Activated CD4-positive, alpha-beta T cell treated with anti-CD3 and anti-CD28 coated beads, Interleukin-2, amount 10 ng/mL, durations not matched to agents 24 days and 14 days (primary cell): Measurements from ENCODE around the gene PAM. TPM values are rescaled to one million over a fixed set of nuclear protein-coding genes. Genes with fewer than 3 reads are reported as not detected.
A peak's percentile ranks its signal among the peaks of the same experiment; 100 is the strongest.
"Not testable (repeated sequence)": the region's sequence is repeated elsewhere in the genome, so short reads cannot be mapped to it uniquely, and the experiment has no call there.

Experiments used
- DNase-seq: peaks from one replicate; pipeline ENCODE4 v3.0.0; 2022
- H3K27ac Mint-ChIP-seq: one replicate; pipeline ENCODE4 v1.8.0; 2022; ENCODE audit warnings: mild to moderate bottlenecking, mixed read lengths
- H3K27me3 Mint-ChIP-seq: one replicate; pipeline ENCODE4 v1.8.0; 2022; ENCODE audit warnings: mixed read lengths
- H3K36me3 Mint-ChIP-seq: one replicate; pipeline ENCODE4 v1.8.0; 2022; ENCODE audit warnings: low read depth, mild to moderate bottlenecking, mixed read lengths
- H3K4me1 Mint-ChIP-seq: one replicate; pipeline ENCODE4 v1.8.0; 2021; ENCODE audit warnings: mixed read lengths
- H3K4me3 Mint-ChIP-seq: one replicate; pipeline ENCODE4 v1.8.0; 2022; ENCODE audit warnings: mild to moderate bottlenecking, moderate library complexity, mixed read lengths
- H3K9me3 Mint-ChIP-seq: one replicate; pipeline ENCODE4 v1.8.0; 2021; ENCODE audit warnings: mixed read lengths
- intact Hi-C: fragments of 100-400 bp; cut with micrococcal nuclease; formaldehyde crosslinking; loops from one replicate; pipeline ENCODE4 v1.15.1; 2023
- total RNA-seq: library from RNA; stranded (reverse); gene quantifications from 2 replicates; pipeline ENCODE4 v1.2.3, GENCODE V29; 2022

PAM gene
- total RNA-seq, 1 donor from 2014 or later = 72.2 TPM

- Mint-ChIP-seq H3K27ac (no peak overlapping the region), H3K27me3 (peaks cover 25% of the 10 kb centered on the region), H3K36me3 (no peaks in the 10 kb centered on the region), H3K4me1 (no peaks in the 10 kb centered on the region), H3K9me3 (no peaks in the 10 kb centered on the region), H3K4me3 (no peak overlapping the region)
- DNase-seq = no peak
- intact Hi-C loops = no loop called here
Observed at GRCh38 chr5:102737805-102738469, 17.2 kb upstream of the PAM start.

DNA sequence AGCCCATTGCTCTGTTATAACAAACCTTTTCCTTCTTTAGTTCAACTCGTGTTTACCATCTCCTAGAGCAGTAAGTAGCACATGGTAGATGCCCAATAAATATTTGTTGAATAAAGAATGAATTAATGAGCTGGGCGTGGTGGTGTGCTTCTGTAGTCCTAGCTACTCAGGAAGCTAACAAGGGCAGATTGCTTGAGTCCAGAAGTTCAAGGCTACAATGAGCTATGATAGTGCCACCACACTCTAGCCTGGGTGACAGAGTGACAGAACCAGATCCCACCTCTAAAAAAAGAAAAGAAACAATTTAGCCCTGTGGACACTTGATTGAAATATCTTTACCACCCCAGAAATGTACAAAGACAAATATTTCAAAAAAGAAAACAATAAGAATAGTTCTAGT is 14.6 kb upstream of the PAM start:
- H3K9me3 Mint-ChIP-seq = no peaks in the 10 kb centered on the region

DNA sequence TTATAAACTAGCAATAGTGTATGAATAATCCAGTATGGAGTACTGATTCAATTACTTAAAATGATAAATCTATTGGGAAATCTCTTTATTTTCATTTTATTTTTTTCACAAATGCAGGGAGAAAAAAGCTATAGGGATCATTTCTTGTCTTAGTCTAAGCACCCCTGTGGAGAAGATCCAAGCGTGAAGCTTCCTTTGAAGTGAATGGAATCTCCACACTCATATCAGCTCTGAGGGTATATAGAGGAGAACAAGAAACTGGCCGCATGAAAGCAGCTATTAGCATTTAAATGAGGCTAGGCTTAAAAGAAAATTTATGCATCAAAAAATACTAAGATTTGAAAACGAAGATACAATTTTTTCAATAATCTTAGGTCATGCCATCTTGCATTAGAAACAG is 12.9 kb upstream of the PAM start:
- DNase-seq = no peak
- Mint-ChIP-seq H3K27me3 (peaks cover 3% of the 10 kb centered on the region), H3K9me3 (no peaks in the 10 kb centered on the region), H3K36me3 (no peaks in the 10 kb centered on the region), H3K4me1 (peaks cover 4% of the 10 kb centered on the region), H3K27ac (no peak overlapping the region), H3K4me3 (no peak overlapping the region)
- intact Hi-C loops = no loop called here

More for the DNA sequence above, 14.6 kb upstream of the PAM start:
- DNase-seq = no peak
- Mint-ChIP-seq H3K36me3 (no peaks in the 10 kb centered on the region), H3K4me3 (no peak overlapping the region), H3K27ac (no peak overlapping the region), H3K4me1 (no peaks in the 10 kb centered on the region), H3K27me3 (peaks cover 10% of the 10 kb centered on the region)
- intact Hi-C loops = no loop called here

DNA sequence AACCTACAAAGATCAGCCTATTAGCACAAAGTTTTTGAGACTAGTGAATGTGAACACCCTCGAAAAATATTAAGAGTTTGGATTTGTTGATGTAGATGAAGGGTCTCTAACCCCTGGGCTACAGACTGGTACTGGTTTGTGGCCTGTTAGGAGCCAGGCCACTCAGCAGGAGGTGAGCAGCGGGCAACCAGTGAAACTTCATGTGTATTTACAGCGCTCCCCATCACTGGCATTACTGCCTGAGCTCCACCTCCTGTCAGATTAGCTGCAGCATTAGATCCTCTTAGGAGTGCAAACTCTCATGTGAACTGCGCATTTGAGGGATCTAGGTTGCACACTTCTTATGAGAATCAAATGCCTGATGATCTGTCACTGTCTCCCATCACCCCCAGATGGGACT is 11.2 kb upstream of the PAM start:
- no peak overlapping the region for H3K4me3 Mint-ChIP-seq
- intact Hi-C loops = no loop called here
- no peak for DNase-seq
- H3K27me3 Mint-ChIP-seq = peaks cover 3% of the 10 kb centered on the region
- H3K36me3 Mint-ChIP-seq = no peaks in the 10 kb centered on the region
- H3K4me1 Mint-ChIP-seq = peaks cover 11% of the 10 kb centered on the region
- H3K27ac Mint-ChIP-seq = no peak overlapping the region
- no peaks in the 10 kb centered on the region for H3K9me3 Mint-ChIP-seq

DNA sequence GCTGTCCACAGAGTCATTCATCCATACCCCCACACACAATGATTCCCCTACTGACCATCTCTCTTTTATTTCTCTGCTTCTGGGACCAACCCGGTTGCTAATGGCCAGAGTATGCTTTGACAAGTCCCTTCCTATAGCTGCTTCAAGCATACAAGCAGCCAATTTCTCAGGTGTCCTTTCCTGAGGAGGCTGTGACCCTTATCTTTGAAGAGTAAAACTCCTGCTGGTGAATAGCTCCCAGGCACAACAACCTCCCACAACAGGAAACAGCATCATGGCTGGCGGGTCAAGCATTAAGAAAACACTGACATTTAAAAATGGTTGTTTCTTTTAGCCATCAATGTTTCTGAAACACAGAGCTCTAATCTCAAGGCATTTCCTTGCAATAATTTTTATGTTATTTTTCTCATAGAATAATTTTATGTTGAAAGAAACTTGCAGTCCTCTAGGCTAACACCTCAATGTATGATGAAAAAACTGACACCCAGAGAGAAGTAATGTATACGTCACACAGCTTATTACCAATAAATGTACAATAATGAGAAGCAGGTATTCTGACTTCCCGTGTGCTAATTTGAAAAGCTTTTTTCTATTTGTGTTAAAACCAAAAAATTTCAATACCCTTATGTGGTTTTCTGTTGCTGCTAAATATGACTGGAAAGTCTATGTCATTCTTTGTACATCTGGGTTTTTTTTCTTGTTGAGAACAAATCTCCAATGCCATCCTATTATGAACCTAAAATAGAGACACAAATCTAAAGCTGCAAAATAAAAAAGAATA is 7.5 kb upstream of the PAM start:
- Mint-ChIP-seq H3K9me3 (no peaks in the 10 kb centered on the region), H3K27ac (peak overlapping the region; percentile 22), H3K27me3 (no peaks in the 10 kb centered on the region), H3K36me3 (no peaks in the 10 kb centered on the region), H3K4me3 (peak overlapping the region; percentile 15), H3K4me1 (peaks cover 11% of the 10 kb centered on the region)
- intact Hi-C loops = loop anchor here (1.0 kb wide), 2 partner anchors 15 to 31 kb away; no protein-coding TSS in a partner anchor
- no peak for DNase-seq

- Mint-ChIP-seq H3K4me3 (no peak overlapping the region), H3K4me1 (peaks cover 25% of the 10 kb centered on the region), H3K27ac (no peak overlapping the region), H3K27me3 (peaks cover 2% of the 10 kb centered on the region), H3K9me3 (peaks cover 4% of the 10 kb centered on the region), H3K36me3 (no peaks in the 10 kb centered on the region)
- intact Hi-C loops = no loop called here
- no peak for DNase-seq
Observed at GRCh38 chr5:102749416-102750030, 5.6 kb upstream of the PAM start.

DNA sequence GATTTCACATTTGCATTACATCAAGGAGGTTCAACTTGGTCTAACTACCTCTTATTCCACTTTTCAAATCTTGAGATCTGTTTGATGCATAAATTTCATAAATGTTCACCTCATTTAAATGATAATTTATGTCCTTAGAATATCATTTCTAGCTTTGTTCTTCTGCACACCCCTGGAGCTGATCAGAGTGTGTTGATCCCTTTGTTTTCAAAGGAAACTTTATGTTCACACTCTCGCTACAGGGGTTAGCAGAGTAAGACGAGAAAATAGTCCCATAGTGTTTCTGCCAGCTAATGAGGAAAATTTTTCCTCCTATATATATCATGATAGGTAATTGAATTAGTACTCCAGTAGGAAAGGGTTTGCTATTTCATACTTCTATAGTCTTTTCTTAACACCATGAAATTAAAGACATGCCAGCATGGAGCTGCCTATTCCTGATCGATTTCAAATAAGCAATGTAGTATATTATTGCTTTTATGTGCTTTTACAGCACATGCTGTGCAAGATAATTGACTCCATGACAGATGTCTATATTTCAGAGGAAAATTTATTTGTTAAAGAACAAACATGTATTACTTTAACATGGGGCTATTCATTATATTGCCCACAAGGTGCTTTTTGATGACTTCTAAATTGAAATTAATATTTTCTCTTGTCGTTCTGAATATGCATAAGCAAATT is 4.8 kb upstream of the PAM start:
- Mint-ChIP-seq H3K4me3 (no peak overlapping the region), H3K27ac (no peak overlapping the region), H3K9me3 (peaks cover 4% of the 10 kb centered on the region), H3K36me3 (no peaks in the 10 kb centered on the region), H3K27me3 (peaks cover 2% of the 10 kb centered on the region), H3K4me1 (peaks cover 26% of the 10 kb centered on the region)
- intact Hi-C loops = no loop called here
- no peak for DNase-seq

DNA sequence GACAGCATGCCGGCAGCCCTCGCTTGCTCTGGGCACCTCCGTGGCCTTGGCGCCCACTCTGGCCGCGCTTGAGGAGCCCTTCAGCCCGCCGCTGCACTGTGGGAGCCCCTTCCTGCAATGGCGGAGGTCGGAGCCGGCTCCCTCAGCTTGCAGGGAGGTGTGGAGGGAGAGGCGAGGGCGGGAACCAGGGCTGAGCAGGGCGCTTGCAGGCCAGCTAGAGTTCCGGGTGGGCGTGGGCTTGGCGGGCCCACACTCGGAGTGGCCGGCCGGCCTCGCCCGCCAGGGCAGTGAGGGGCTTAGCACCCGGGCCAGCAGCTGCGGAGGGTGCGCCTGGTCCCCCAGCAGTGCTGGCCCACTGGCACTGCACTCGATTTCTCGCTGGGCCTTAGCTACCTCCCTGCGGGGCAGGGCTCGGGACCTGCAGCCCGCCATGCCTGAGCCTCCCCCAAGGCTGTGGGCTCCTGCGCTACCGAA is 3.2 kb upstream of the PAM start:
- H3K9me3 Mint-ChIP-seq, H3K27me3 Mint-ChIP-seq, DNase-seq, H3K27ac Mint-ChIP-seq, H3K4me3 Mint-ChIP-seq, H3K36me3 Mint-ChIP-seq, intact Hi-C loops: not testable (repeated sequence)
- peaks cover 30% of the 10 kb centered on the region for H3K4me1 Mint-ChIP-seq

- peaks cover 31% of the 10 kb centered on the region for H3K4me1 Mint-ChIP-seq
- peaks cover 2% of the 10 kb centered on the region for H3K27me3 Mint-ChIP-seq
- H3K27ac Mint-ChIP-seq = peak overlapping the region; percentile 85
- peaks cover 4% of the 10 kb centered on the region for H3K9me3 Mint-ChIP-seq
- intact Hi-C loops = loop anchor here (1.0 kb wide), 1 partner anchor 8 kb away; no protein-coding TSS in a partner anchor
- DNase-seq = peak; percentile 65
- peak overlapping the region; percentile 95 for H3K4me3 Mint-ChIP-seq
- peaks cover 9% of the 10 kb centered on the region for H3K36me3 Mint-ChIP-seq
Observed at GRCh38 chr5:102753889-102754766, 977 bp upstream of the PAM start.

GRCh38 chr5:102755686-102756371 is 724 bp downstream of the PAM start:
- peaks cover 4% of the 10 kb centered on the region for H3K9me3 Mint-ChIP-seq
- intact Hi-C loops = loop anchor here (1.0 to 5.0 kb wide), 3 partner anchors 22 to 1854 kb away; partner anchors contain the start of genes GIN1, PPIP5K2 and ST8SIA4
- peak overlapping the region; percentile 97 for H3K27ac Mint-ChIP-seq
- H3K36me3 Mint-ChIP-seq = peaks cover 9% of the 10 kb centered on the region
- H3K4me1 Mint-ChIP-seq = peaks cover 43% of the 10 kb centered on the region
- DNase-seq = peak; percentile 88
- peak overlapping the region; percentile 95 for H3K4me3 Mint-ChIP-seq
- peaks cover 2% of the 10 kb centered on the region for H3K27me3 Mint-ChIP-seq

DNA sequence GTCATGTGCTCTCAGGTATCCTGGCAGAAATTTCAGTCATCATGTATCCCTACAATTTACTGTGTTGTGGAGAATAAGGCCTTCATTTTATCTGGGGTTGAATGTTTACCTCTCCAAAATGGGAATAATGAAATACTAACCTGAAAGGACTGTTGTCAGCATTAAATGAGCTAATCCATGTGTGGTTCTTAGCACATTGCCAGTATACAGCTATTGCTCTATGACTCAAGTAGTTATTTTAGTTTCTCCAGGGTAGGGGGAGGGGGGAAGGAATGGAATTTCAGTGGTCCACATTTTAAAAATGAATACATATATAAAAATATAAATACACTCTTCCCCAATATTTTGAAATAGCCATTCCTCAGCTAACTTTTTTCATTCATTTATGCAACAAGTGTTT is 3.5 kb downstream of the PAM start:
- DNase-seq = no peak
- H3K9me3 Mint-ChIP-seq = no peaks in the 10 kb centered on the region

DNA sequence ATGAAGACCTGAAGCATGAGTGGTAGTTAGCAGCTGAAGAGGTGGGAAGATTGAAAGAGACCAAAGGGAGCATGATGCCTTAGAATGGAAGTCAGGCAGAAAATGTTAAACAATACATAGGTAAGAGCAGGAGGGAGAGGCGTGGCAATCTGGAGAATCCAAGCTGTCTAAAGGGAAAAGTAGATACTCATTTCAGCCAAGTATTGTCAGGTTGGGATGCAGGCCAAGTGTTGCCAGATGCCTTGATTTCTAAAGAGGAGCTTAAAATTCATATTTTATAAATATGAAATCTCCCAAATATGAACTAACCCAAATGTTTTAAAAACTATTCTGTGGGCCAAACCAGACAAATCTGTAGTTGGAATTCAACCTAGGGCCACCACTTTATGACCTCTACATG is 4.2 kb downstream of the PAM start:
- peaks cover 14% of the 10 kb centered on the region for H3K36me3 Mint-ChIP-seq
- peak overlapping the region; percentile 15 for H3K4me3 Mint-ChIP-seq
- peaks cover 57% of the 10 kb centered on the region for H3K4me1 Mint-ChIP-seq
- DNase-seq = no peak
- no peaks in the 10 kb centered on the region for H3K9me3 Mint-ChIP-seq
- H3K27me3 Mint-ChIP-seq = no peaks in the 10 kb centered on the region
- H3K27ac Mint-ChIP-seq = peak overlapping the region; percentile 64
- intact Hi-C loops = loop anchor here (5.0 kb wide), 1 partner anchor 1857 kb away; the partner anchor contains the start of gene ST8SIA4

More for the DNA sequence above, 3.5 kb downstream of the PAM start:
- no peaks in the 10 kb centered on the region for H3K27me3 Mint-ChIP-seq
- intact Hi-C loops = loop anchor here (5.0 kb wide), 1 partner anchor 1856 kb away; the partner anchor contains the start of gene ST8SIA4
- peak overlapping the region; percentile 20 for H3K4me3 Mint-ChIP-seq
- H3K36me3 Mint-ChIP-seq = peaks cover 11% of the 10 kb centered on the region
- H3K4me1 Mint-ChIP-seq = peaks cover 59% of the 10 kb centered on the region
- no peak overlapping the region for H3K27ac Mint-ChIP-seq
